Measurements from ENCODE around the gene DRD5.
"Not testable (repeated sequence)": the region's sequence is repeated elsewhere in the genome, so short reads cannot be mapped to it uniquely, and the experiment has no call there.

The DRD5 gene

GRCh38 chr4:9781343-9782135 is at the start of gene DRD5:
DRD5 (plus strand) TSS chr4:9781634; CDS start chr4:9782030, 396 bp downstream.
- Histone ChIP-seq H3K9ac (ENCODE audit: low read length) (no peak within 1 kb of the TSS), H3K27me3 (ENCODE audit: control insufficient read depth, insufficient read depth, low read length) (peaks cover 88% of the 10 kb centered on the region), H3K27ac (ENCODE audit: low read depth, low read length) (no peak within 1 kb of the TSS), H3K9me3 (ENCODE audit: control insufficient read depth, insufficient read depth, low read depth, low read length) (no peaks in the 10 kb centered on the region), H3K36me3 (ENCODE audit: control insufficient read depth, insufficient read depth, low read length) (no peaks in the 10 kb centered on the region), H3K4me3 (ENCODE audit: low read depth, low read length) (peak within 1 kb of the TSS; percentile 62), H3K4me1 (ENCODE audit: control insufficient read depth, insufficient read depth, low read length) (no peaks in the 10 kb centered on the region)

GRCh38 chr4:9732256-9732655 is 49.2 kb upstream of the DRD5 start:
- not testable (repeated sequence) for H3K36me3 ChIP-seq (ENCODE audit: control insufficient read depth, insufficient read depth, low read length); H3K27me3 ChIP-seq (ENCODE audit: control insufficient read depth, insufficient read depth, low read length); H3K4me1 ChIP-seq (ENCODE audit: control insufficient read depth, insufficient read depth, low read length); H3K4me3 ChIP-seq (ENCODE audit: low read depth, low read length); H3K27ac ChIP-seq (ENCODE audit: low read depth, low read length); H3K9ac ChIP-seq (ENCODE audit: low read length); H3K9me3 ChIP-seq (ENCODE audit: control insufficient read depth, insufficient read depth, low read depth, low read length)

- Histone ChIP-seq H3K4me1 (ENCODE audit: control insufficient read depth, insufficient read depth, low read length) (peaks cover 4% of the 10 kb centered on the region; the same call in 1 of the 2 replicates), H3K36me3 (ENCODE audit: control insufficient read depth, insufficient read depth, low read length) (no peaks in the 10 kb centered on the region), H3K4me3 (ENCODE audit: low read depth, low read length) (no peak overlapping the region), H3K9me3 (ENCODE audit: control insufficient read depth, insufficient read depth, low read depth, low read length) (no peaks in the 10 kb centered on the region), H3K27ac (ENCODE audit: low read depth, low read length) (no peak overlapping the region), H3K9ac (ENCODE audit: low read length) (no peak overlapping the region), H3K27me3 (ENCODE audit: control insufficient read depth, insufficient read depth, low read length) (no peaks in the 10 kb centered on the region)
Measured at GRCh38 chr4:9735515-9735914, 45.9 kb upstream of the DRD5 start.

- not testable (repeated sequence) for H3K9me3 ChIP-seq (ENCODE audit: control insufficient read depth, insufficient read depth, low read depth, low read length); H3K27ac ChIP-seq (ENCODE audit: low read depth, low read length); H3K4me1 ChIP-seq (ENCODE audit: control insufficient read depth, insufficient read depth, low read length); H3K36me3 ChIP-seq (ENCODE audit: control insufficient read depth, insufficient read depth, low read length); H3K27me3 ChIP-seq (ENCODE audit: control insufficient read depth, insufficient read depth, low read length); H3K9ac ChIP-seq (ENCODE audit: low read length); H3K4me3 ChIP-seq (ENCODE audit: low read depth, low read length)
Measured at GRCh38 chr4:9737280-9737679, 44.2 kb upstream of the DRD5 start.

GRCh38 chr4:9743789-9744188 is 37.6 kb upstream of the DRD5 start:
- H3K4me1 ChIP-seq (ENCODE audit: control insufficient read depth, insufficient read depth, low read length); H3K9ac ChIP-seq (ENCODE audit: low read length); H3K9me3 ChIP-seq (ENCODE audit: control insufficient read depth, insufficient read depth, low read depth, low read length); H3K27ac ChIP-seq (ENCODE audit: low read depth, low read length); H3K4me3 ChIP-seq (ENCODE audit: low read depth, low read length); H3K36me3 ChIP-seq (ENCODE audit: control insufficient read depth, insufficient read depth, low read length); H3K27me3 ChIP-seq (ENCODE audit: control insufficient read depth, insufficient read depth, low read length): not testable (repeated sequence)

GRCh38 chr4:9745782-9746181 is 35.7 kb upstream of the DRD5 start:
- no peak overlapping the region for H3K27ac ChIP-seq (ENCODE audit: low read depth, low read length)

GRCh38 chr4:9758641-9759317 is 22.7 kb upstream of the DRD5 start:
- H3K4me3 ChIP-seq (ENCODE audit: low read depth, low read length): no peak overlapping the region
- peaks cover 34% of the 10 kb centered on the region for H3K27me3 ChIP-seq (ENCODE audit: control insufficient read depth, insufficient read depth, low read length)
- H3K27ac ChIP-seq (ENCODE audit: low read depth, low read length): no peak overlapping the region
- H3K36me3 ChIP-seq (ENCODE audit: control insufficient read depth, insufficient read depth, low read length): no peaks in the 10 kb centered on the region
- no peaks in the 10 kb centered on the region for H3K4me1 ChIP-seq (ENCODE audit: control insufficient read depth, insufficient read depth, low read length)
- no peaks in the 10 kb centered on the region for H3K9me3 ChIP-seq (ENCODE audit: control insufficient read depth, insufficient read depth, low read depth, low read length)
- no peak overlapping the region for H3K9ac ChIP-seq (ENCODE audit: low read length)

More at GRCh38 chr4:9745782-9746181, 35.7 kb upstream of the DRD5 start:
- Histone ChIP-seq H3K9ac (ENCODE audit: low read length) (no peak overlapping the region), H3K36me3 (ENCODE audit: control insufficient read depth, insufficient read depth, low read length) (no peaks in the 10 kb centered on the region), H3K4me1 (ENCODE audit: control insufficient read depth, insufficient read depth, low read length) (no peaks in the 10 kb centered on the region), H3K27me3 (ENCODE audit: control insufficient read depth, insufficient read depth, low read length) (no peaks in the 10 kb centered on the region), H3K9me3 (ENCODE audit: control insufficient read depth, insufficient read depth, low read depth, low read length) (peaks cover 5% of the 10 kb centered on the region; the same call in 1 of the 2 replicates), H3K4me3 (ENCODE audit: low read depth, low read length) (no peak overlapping the region)

- H3K9ac ChIP-seq (ENCODE audit: low read length): no peak overlapping the region
- no peaks in the 10 kb centered on the region for H3K36me3 ChIP-seq (ENCODE audit: control insufficient read depth, insufficient read depth, low read length)
- H3K4me3 ChIP-seq (ENCODE audit: low read depth, low read length): no peak overlapping the region
- H3K4me1 ChIP-seq (ENCODE audit: control insufficient read depth, insufficient read depth, low read length): no peaks in the 10 kb centered on the region
- H3K27ac ChIP-seq (ENCODE audit: low read depth, low read length): no peak overlapping the region
- H3K9me3 ChIP-seq (ENCODE audit: control insufficient read depth, insufficient read depth, low read depth, low read length): no peaks in the 10 kb centered on the region
- peaks cover 20% of the 10 kb centered on the region for H3K27me3 ChIP-seq (ENCODE audit: control insufficient read depth, insufficient read depth, low read length)
Measured at GRCh38 chr4:9762823-9763475, 18.5 kb upstream of the DRD5 start.

GRCh38 chr4:9764155-9764696 is 17.2 kb upstream of the DRD5 start:
- H3K36me3 ChIP-seq (ENCODE audit: control insufficient read depth, insufficient read depth, low read length): no peaks in the 10 kb centered on the region
- no peaks in the 10 kb centered on the region for H3K4me1 ChIP-seq (ENCODE audit: control insufficient read depth, insufficient read depth, low read length)
- H3K27me3 ChIP-seq (ENCODE audit: control insufficient read depth, insufficient read depth, low read length): peaks cover 10% of the 10 kb centered on the region
- H3K9ac ChIP-seq (ENCODE audit: low read length): no peak overlapping the region
- no peaks in the 10 kb centered on the region for H3K9me3 ChIP-seq (ENCODE audit: control insufficient read depth, insufficient read depth, low read depth, low read length)
- H3K4me3 ChIP-seq (ENCODE audit: low read depth, low read length): no peak overlapping the region
- H3K27ac ChIP-seq (ENCODE audit: low read depth, low read length): no peak overlapping the region

GRCh38 chr4:9765091-9765490 is 16.3 kb upstream of the DRD5 start:
- Histone ChIP-seq H3K27me3 (ENCODE audit: control insufficient read depth, insufficient read depth, low read length) (peaks cover 6% of the 10 kb centered on the region), H3K4me3 (ENCODE audit: low read depth, low read length) (no peak overlapping the region), H3K9ac (ENCODE audit: low read length) (no peak overlapping the region), H3K27ac (ENCODE audit: low read depth, low read length) (no peak overlapping the region), H3K9me3 (ENCODE audit: control insufficient read depth, insufficient read depth, low read depth, low read length) (no peaks in the 10 kb centered on the region), H3K4me1 (ENCODE audit: control insufficient read depth, insufficient read depth, low read length) (no peaks in the 10 kb centered on the region), H3K36me3 (ENCODE audit: control insufficient read depth, insufficient read depth, low read length) (no peaks in the 10 kb centered on the region)

GRCh38 chr4:9769321-9769720 is 12.1 kb upstream of the DRD5 start:
- Histone ChIP-seq H3K4me1 (ENCODE audit: control insufficient read depth, insufficient read depth, low read length) (no peaks in the 10 kb centered on the region), H3K4me3 (ENCODE audit: low read depth, low read length) (no peak overlapping the region), H3K27ac (ENCODE audit: low read depth, low read length) (no peak overlapping the region), H3K9ac (ENCODE audit: low read length) (no peak overlapping the region), H3K9me3 (ENCODE audit: control insufficient read depth, insufficient read depth, low read depth, low read length) (no peaks in the 10 kb centered on the region), H3K27me3 (ENCODE audit: control insufficient read depth, insufficient read depth, low read length) (peaks cover 20% of the 10 kb centered on the region), H3K36me3 (ENCODE audit: control insufficient read depth, insufficient read depth, low read length) (no peaks in the 10 kb centered on the region)
